ENCODE results near the gene RIN3.

GRCh38 chr14:92573761-92574498 is 60.3 kb downstream of the RIN3 start:
- TF ChIP-seq BHLHE40 (IDR thresholded peaks at IDR 0.05; ENCODE audit: borderline replicate concordance) (no peak), TARDBP (IDR thresholded peaks at IDR 0.05) (no peak), SUZ12 (IDR thresholded peaks at IDR 0.05) (no peak)
- TF ChIP-seq, protein P1, sequence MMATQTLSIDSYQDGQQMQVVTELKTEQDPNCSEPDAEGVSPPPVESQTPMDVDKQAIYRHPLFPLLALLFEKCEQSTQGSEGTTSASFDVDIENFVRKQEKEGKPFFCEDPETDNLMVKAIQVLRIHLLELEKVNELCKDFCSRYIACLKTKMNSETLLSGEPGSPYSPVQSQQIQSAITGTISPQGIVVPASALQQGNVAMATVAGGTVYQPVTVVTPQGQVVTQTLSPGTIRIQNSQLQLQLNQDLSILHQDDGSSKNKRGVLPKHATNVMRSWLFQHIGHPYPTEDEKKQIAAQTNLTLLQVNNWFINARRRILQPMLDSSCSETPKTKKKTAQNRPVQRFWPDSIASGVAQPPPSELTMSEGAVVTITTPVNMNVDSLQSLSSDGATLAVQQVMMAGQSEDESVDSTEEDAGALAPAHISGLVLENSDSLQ (IDR thresholded peaks at IDR 0.05) = no peak
